ENCODE data around the gene STARD10. TPM values are rescaled to one million over a fixed set of nuclear protein-coding genes. Genes with fewer than 3 reads are reported as not detected.
A peak's percentile ranks its signal among the peaks of the same experiment; 100 is the strongest.

The STARD10 gene
- total and polyA plus RNA-seq, 2 experiments from 2014 or later = 16.6 to 20.5 TPM

GRCh38 chr11:72720784-72721183 lies 73.1 kb downstream of the STARD10 start (continued):
- TF ChIP-seq ZNF462 (CRISPR knock-in tag; IDR thresholded peaks at IDR 0.05) (no peak), CREB1 (CRISPR knock-in tag; IDR thresholded peaks at IDR 0.05; ENCODE audit: low read depth) (no peak)

- Histone ChIP-seq H3K9me2 (ENCODE audit: insufficient read depth) (no peaks in the 10 kb centered on the region), H3K4me2 (no peak overlapping the region), H2AFZ (no peak overlapping the region), H3K27ac (ENCODE audit: low read depth) (no peak overlapping the region), H3K36me3 (ENCODE audit: insufficient read depth) (no peaks in the 10 kb centered on the region), H3K4me1 (ENCODE audit: insufficient read depth) (no peaks in the 10 kb centered on the region), H3F3A (replicated peaks; ENCODE audit: low read depth) (no peaks in the 10 kb centered on the region), H4K20me1 (replicated peaks; ENCODE audit: insufficient read depth) (peaks cover 25% of the 10 kb centered on the region), H3K79me2 (replicated peaks; ENCODE audit: insufficient read depth) (peaks cover 55% of the 10 kb centered on the region), H3K27me3 (ENCODE audit: insufficient read depth) (no peaks in the 10 kb centered on the region), H3K4me3 (no peak overlapping the region)
- Mint-ChIP-seq H3K9me3 (no peaks in the 10 kb centered on the region; the same call in 2 of the 3 replicates), H3K36me3 (ENCODE audit: low read depth) (peaks cover 6% of the 10 kb centered on the region; the same call in 2 of the 3 replicates), H3K4me1 (peaks cover 15% of the 10 kb centered on the region), H3K27ac (peak overlapping the region; percentile 19; the same call in 1 of the 2 replicates), H3K27me3 (ENCODE audit: insufficient read depth, low read depth, poor library complexity) (peaks cover 7% of the 10 kb centered on the region), H3K4me3 (no peak overlapping the region)
- TF ChIP-seq REST (IDR thresholded peaks at IDR 0.05; ENCODE audit: unreplicated experiment) = no peak
- no peak for TF ChIP-seq EZH2phosphoT487 (IDR thresholded peaks at IDR 0.05; ENCODE audit: unreplicated experiment)
- DNase-seq (ENCODE audit: low spot score) = no peak
- no peak for ATAC-seq
These were observed 73.8 kb downstream of the STARD10 start for GRCh38 chr11:72720047-72720446.

Data from GM23338 (cell line).